Gastrocnemius medialis (tissue), 4 donors: Measurements from ENCODE around the gene DHRSX.
"Not testable (repeated sequence)": the region's sequence is repeated elsewhere in the genome, so short reads cannot be mapped to it uniquely, and the experiment has no call there.

Experiments used
- POLR2A ChIP-seq, 2 donors: fragments of 450-650 bp; IDR thresholded peaks; one replicate each; pipeline ENCODE4 v1.6.1; 2017; ENCODE audit warnings: antibody characterized with exemption in 2 of 2, mild to moderate bottlenecking in 2 of 2, moderate library complexity in 2 of 2
- TF ChIP-seq, protein P1 (sequence below), 5 experiments: fragments of 450-650 bp in 3 of 5; fragments of 200-600 bp in 2 of 5; sonication (generic) in 2 of 5; IDR thresholded peaks in 4 of 5; conservative IDR thresholded peaks in 1 of 5; 1 replicate in 4 of 5; 2 replicates in 1 of 5; pipeline ENCODE4 v1.5.1; 2016 to 2019; ENCODE audit warnings: antibody characterized with exemption in 5 of 5, mild to moderate bottlenecking in 3 of 5, moderate library complexity in 3 of 5

DNA sequence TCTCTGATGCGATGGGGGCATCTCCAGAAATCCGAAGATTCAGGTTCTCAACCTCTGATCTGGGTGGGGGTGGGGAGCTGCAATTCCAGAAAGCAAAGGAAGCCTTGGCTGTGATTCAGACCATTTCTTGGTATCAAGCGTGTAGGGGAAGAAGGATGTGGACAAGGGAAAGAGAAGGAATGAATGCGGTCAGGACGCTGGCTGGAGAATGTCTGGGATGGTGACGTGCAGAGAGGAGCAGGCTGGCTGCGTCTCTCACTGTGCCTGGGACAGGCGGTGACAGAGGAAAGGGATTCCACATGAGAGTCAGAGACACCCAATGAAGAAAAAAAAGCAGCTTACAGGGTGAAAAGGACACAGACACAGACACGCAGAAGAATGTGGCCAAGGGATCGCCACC is 37.3 kb downstream of the DHRSX start:
- TF ChIP-seq, protein P1, sequence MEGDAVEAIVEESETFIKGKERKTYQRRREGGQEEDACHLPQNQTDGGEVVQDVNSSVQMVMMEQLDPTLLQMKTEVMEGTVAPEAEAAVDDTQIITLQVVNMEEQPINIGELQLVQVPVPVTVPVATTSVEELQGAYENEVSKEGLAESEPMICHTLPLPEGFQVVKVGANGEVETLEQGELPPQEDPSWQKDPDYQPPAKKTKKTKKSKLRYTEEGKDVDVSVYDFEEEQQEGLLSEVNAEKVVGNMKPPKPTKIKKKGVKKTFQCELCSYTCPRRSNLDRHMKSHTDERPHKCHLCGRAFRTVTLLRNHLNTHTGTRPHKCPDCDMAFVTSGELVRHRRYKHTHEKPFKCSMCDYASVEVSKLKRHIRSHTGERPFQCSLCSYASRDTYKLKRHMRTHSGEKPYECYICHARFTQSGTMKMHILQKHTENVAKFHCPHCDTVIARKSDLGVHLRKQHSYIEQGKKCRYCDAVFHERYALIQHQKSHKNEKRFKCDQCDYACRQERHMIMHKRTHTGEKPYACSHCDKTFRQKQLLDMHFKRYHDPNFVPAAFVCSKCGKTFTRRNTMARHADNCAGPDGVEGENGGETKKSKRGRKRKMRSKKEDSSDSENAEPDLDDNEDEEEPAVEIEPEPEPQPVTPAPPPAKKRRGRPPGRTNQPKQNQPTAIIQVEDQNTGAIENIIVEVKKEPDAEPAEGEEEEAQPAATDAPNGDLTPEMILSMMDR (IDR thresholded peaks at IDR 0.05 in 4 of 5, conservative IDR thresholded peaks at IDR 0.05 in 1 of 5): not testable (repeated sequence)
- TF ChIP-seq POLR2A (IDR thresholded peaks at IDR 0.05): not testable (repeated sequence)
